Measurements from ENCODE around the gene PRAC1. TPM values are rescaled to one million over a fixed set of nuclear protein-coding genes. Genes with fewer than 3 reads are reported as not detected.

Gene PRAC1
- total RNA-seq, 2 donors from 2014 or later, result not detected

DNA sequence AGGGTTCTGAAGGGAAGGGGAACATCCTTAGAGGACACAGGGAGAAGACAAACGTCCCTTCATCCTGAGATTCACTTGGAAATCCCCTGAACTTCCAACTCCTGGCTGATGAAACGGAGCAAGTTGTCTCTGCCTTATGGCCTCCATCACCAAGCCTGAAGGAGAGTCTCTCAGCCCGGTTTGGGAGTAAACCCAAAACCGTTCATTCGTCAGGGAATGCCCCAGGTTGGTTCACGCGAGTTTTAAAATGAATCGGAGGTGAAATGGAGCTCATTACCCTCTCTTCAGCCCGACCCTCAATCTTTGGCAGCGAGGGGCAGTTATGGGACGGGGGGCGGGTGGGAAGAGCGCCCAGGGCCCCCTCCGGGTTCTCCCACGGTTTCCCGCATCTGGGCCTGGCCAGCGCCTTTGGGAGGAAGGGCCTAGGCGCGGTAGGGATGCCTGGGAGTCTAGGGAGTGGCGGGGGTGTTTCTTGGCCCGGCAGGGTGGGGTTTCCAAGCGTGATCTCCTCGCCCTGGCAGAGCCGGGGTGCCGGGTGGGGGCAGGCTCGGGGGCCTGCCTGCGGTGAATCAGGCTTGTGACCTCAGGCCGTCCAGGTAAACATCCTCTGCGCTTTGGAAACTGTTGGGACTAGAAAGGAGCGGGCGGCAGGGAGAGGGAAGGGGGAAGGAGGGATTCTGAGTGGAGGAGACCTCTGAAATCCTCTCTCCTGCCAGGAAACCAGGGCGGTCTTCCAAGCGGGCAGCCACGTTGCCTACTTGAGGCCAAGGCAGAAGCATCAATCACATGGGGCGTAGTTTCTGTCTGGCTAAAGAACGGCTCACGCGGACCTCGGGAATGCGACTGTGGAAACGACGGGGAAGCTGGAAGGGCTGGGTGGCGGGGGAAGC is 30.3 kb upstream of the PRAC1 start:
- TF ChIP-seq CTCF (conservative IDR thresholded peaks at IDR 0.05), result no peak
- H3K4me3 Mint-ChIP-seq, result no peak overlapping the region
- peak; percentile 67 for DNase-seq

GRCh38 chr17:48751733-48752398 is 29.5 kb upstream of the PRAC1 start:
- Mint-ChIP-seq H3K36me3 (ENCODE audit: low read depth) (no peaks in the 10 kb centered on the region), H3K4me3 (no peak overlapping the region), H3K9me3 (no peaks in the 10 kb centered on the region), H3K27me3 (ENCODE audit: insufficient read depth) (peaks cover 100% of the 10 kb centered on the region), H3K4me1 (peaks cover 8% of the 10 kb centered on the region), H3K27ac (no peak overlapping the region)
- no peaks in the 10 kb centered on the region for H3K36me3 ChIP-seq (ENCODE audit: control insufficient read depth, insufficient read depth, low read length)
- peaks cover 100% of the 10 kb centered on the region for H3K27me3 ChIP-seq (ENCODE audit: control insufficient read depth, insufficient read depth, low read length, poor library complexity, severe bottlenecking)
- H3K4me1 ChIP-seq (ENCODE audit: control insufficient read depth, insufficient read depth, low read length), result peaks cover under 1% of the 10 kb centered on the region
- TF ChIP-seq CTCF (conservative IDR thresholded peaks at IDR 0.05), result no peak
- H3K4me3 ChIP-seq (ENCODE audit: low read length), result no peak overlapping the region
- no peak overlapping the region for H3K27ac ChIP-seq (ENCODE audit: low read depth, low read length)
- no peak for DNase-seq
- 9 to 15% methylated on average over 8 to 13 of the region's 13 CpGs for whole genome bisulfite sequencing, 2 experiments (ENCODE audit: insufficient coverage in 1 of 2, insufficient read length in 1 of 2)
- H3K9me3 ChIP-seq (ENCODE audit: control insufficient read depth, low read length), result no peaks in the 10 kb centered on the region
- H3K9ac ChIP-seq (ENCODE audit: extremely low read depth, low read length, poor library complexity, severe bottlenecking), result no peak overlapping the region

More for the DNA sequence above, 30.3 kb upstream of the PRAC1 start:
- WGBS, 2 experiments (ENCODE audit: insufficient coverage in 1 of 2, insufficient read length in 1 of 2), result 8 to 10% methylated on average over 25 to 43 of the region's 43 CpGs
- no peaks in the 10 kb centered on the region for H3K4me1 ChIP-seq (ENCODE audit: control insufficient read depth, insufficient read depth, low read length)
- H3K9me3 Mint-ChIP-seq, result no peaks in the 10 kb centered on the region
- H3K9ac ChIP-seq (ENCODE audit: extremely low read depth, low read length, poor library complexity, severe bottlenecking), result no peak overlapping the region
- no peak overlapping the region for H3K27ac ChIP-seq (ENCODE audit: low read depth, low read length)
- peaks cover 5% of the 10 kb centered on the region for H3K4me1 Mint-ChIP-seq
- no peak overlapping the region for H3K27ac Mint-ChIP-seq
- H3K27me3 ChIP-seq (ENCODE audit: control insufficient read depth, insufficient read depth, low read length, poor library complexity, severe bottlenecking), result peaks cover 100% of the 10 kb centered on the region
- H3K36me3 Mint-ChIP-seq (ENCODE audit: low read depth), result no peaks in the 10 kb centered on the region
- H3K4me3 ChIP-seq (ENCODE audit: low read length), result no peak overlapping the region
- H3K36me3 ChIP-seq (ENCODE audit: control insufficient read depth, insufficient read depth, low read length), result no peaks in the 10 kb centered on the region
- no peaks in the 10 kb centered on the region for H3K9me3 ChIP-seq (ENCODE audit: control insufficient read depth, low read length)
- peaks cover 100% of the 10 kb centered on the region for H3K27me3 Mint-ChIP-seq (ENCODE audit: insufficient read depth)

DNA sequence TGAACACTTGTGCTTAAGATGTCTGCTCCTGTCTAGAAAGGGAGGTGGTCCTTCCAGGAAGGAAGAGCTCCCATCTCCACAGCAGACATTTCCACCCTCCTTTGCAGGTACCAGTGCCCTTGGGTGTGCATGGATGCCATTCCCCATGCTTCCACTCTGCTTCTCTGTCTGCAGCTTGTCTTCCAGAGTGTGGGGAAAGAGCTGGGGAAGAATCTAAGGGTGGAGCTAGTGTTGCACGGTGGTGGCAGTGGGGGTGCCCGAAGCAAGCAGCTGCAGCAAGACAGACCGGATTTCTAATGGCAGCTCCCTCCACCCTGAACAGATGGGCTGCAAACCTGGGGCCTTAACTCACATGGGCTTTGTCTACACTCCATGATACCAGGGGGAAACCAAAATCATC is 28.9 kb upstream of the PRAC1 start:
- Histone ChIP-seq H3K27me3 (ENCODE audit: control insufficient read depth, insufficient read depth, low read length, poor library complexity, severe bottlenecking) (peaks cover 100% of the 10 kb centered on the region), H3K9ac (ENCODE audit: extremely low read depth, low read length, poor library complexity, severe bottlenecking) (no peak overlapping the region), H3K27ac (ENCODE audit: low read depth, low read length) (no peak overlapping the region), H3K4me3 (ENCODE audit: low read length) (no peak overlapping the region), H3K4me1 (ENCODE audit: control insufficient read depth, insufficient read depth, low read length) (peaks cover 4% of the 10 kb centered on the region), H3K36me3 (ENCODE audit: control insufficient read depth, insufficient read depth, low read length) (no peaks in the 10 kb centered on the region), H3K9me3 (ENCODE audit: control insufficient read depth, low read length) (no peaks in the 10 kb centered on the region)
- no peaks in the 10 kb centered on the region for H3K36me3 Mint-ChIP-seq (ENCODE audit: low read depth)
- no peak overlapping the region for H3K4me3 Mint-ChIP-seq
- no peaks in the 10 kb centered on the region for H3K9me3 Mint-ChIP-seq
- WGBS, 2 experiments (ENCODE audit: insufficient coverage in 1 of 2, insufficient read length in 1 of 2), result 16% methylated on average over 3 of the region's 3 CpGs; no CpG with 5 or more reads in 1 of the 2 experiments
- no peak overlapping the region for H3K27ac Mint-ChIP-seq
- DNase-seq, result no peak
- TF ChIP-seq CTCF (conservative IDR thresholded peaks at IDR 0.05), result no peak
- H3K4me1 Mint-ChIP-seq, result peaks cover 15% of the 10 kb centered on the region
- H3K27me3 Mint-ChIP-seq (ENCODE audit: insufficient read depth), result peaks cover 100% of the 10 kb centered on the region

All from endodermal cell (in vitro differentiated cells).